Activated T-helper 17 cell treated with anti-CD3 and anti-CD28 coated beads, Interleukin-2, amount 50 U/mL, for 72 hours (primary cell): ENCODE data around the gene SART1. TPM values are rescaled to one million over a fixed set of nuclear protein-coding genes. Genes with fewer than 3 reads are reported as not detected.

Experiments
- ATAC-seq: fragments of 150-1000 bp; cut with Tn5 transposase; replicated peaks from 2 replicates; pipeline ENCODE4 v1.10.0; 2021; ENCODE audit warnings: mild to moderate bottlenecking, moderate library complexity
- H3K27ac Mint-ChIP-seq: one replicate; pipeline ENCODE4 v1.8.0; 2022; ENCODE audit warnings: mixed read lengths
- H3K27me3 Mint-ChIP-seq: one replicate; pipeline ENCODE4 v1.8.0; 2022; ENCODE audit warnings: mixed read lengths
- H3K36me3 Mint-ChIP-seq: one replicate; pipeline ENCODE4 v1.8.0; 2022; ENCODE audit warnings: low read depth, mild to moderate bottlenecking, mixed read lengths
- H3K4me1 Mint-ChIP-seq: one replicate; pipeline ENCODE4 v1.8.0; 2022; ENCODE audit warnings: mixed read lengths
- H3K4me3 Mint-ChIP-seq: one replicate; pipeline ENCODE4 v1.8.0; 2022; ENCODE audit warnings: mild to moderate bottlenecking, mixed read lengths
- H3K9me3 Mint-ChIP-seq: one replicate; pipeline ENCODE4 v1.8.0; 2022; ENCODE audit warnings: mixed read lengths
- total RNA-seq, 2 donors: library from RNA; stranded (reverse); gene quantifications; one replicate each; pipeline ENCODE4 v1.2.3, GENCODE V29; 2022

Gene SART1
- total RNA-seq, 2 donors from 2014 or later, result 44.7 to 51.3 TPM

GRCh38 chr11:65967329-65967934 lies 5.9 kb downstream of the SART1 start:
- no peaks in the 10 kb centered on the region for H3K9me3 Mint-ChIP-seq

GRCh38 chr11:65968600-65969482 lies 7.3 kb downstream of the SART1 start:
- Mint-ChIP-seq H3K27me3 (no peaks in the 10 kb centered on the region), H3K27ac (peak overlapping the region; percentile 49), H3K4me1 (peaks cover 14% of the 10 kb centered on the region), H3K9me3 (no peaks in the 10 kb centered on the region), H3K4me3 (no peak overlapping the region), H3K36me3 (peaks cover 94% of the 10 kb centered on the region)
- no peak for ATAC-seq

More at GRCh38 chr11:65967329-65967934, 5.9 kb downstream of the SART1 start:
- H3K4me1 Mint-ChIP-seq, result peaks cover 23% of the 10 kb centered on the region
- no peak overlapping the region for H3K4me3 Mint-ChIP-seq
- no peaks in the 10 kb centered on the region for H3K27me3 Mint-ChIP-seq
- H3K27ac Mint-ChIP-seq, result no peak overlapping the region
- no peak for ATAC-seq
- peaks cover 94% of the 10 kb centered on the region for H3K36me3 Mint-ChIP-seq

- ATAC-seq, result no peak
- H3K36me3 Mint-ChIP-seq, result peaks cover 91% of the 10 kb centered on the region
- H3K27ac Mint-ChIP-seq, result no peak overlapping the region
- H3K9me3 Mint-ChIP-seq, result no peaks in the 10 kb centered on the region
- peaks cover 14% of the 10 kb centered on the region for H3K4me1 Mint-ChIP-seq
- no peak overlapping the region for H3K4me3 Mint-ChIP-seq
- H3K27me3 Mint-ChIP-seq, result no peaks in the 10 kb centered on the region
Observed at GRCh38 chr11:65972116-65972515, 10.6 kb downstream of the SART1 start.

GRCh38 chr11:65973439-65974110 lies 12.0 kb downstream of the SART1 start:
- Mint-ChIP-seq H3K27ac (no peak overlapping the region), H3K4me1 (peaks cover 8% of the 10 kb centered on the region), H3K36me3 (peaks cover 83% of the 10 kb centered on the region), H3K4me3 (no peak overlapping the region), H3K9me3 (no peaks in the 10 kb centered on the region), H3K27me3 (no peaks in the 10 kb centered on the region)
- no peak for ATAC-seq

- Mint-ChIP-seq H3K4me3 (no peak overlapping the region), H3K4me1 (peaks cover 4% of the 10 kb centered on the region), H3K27ac (peak overlapping the region; percentile 22), H3K9me3 (no peaks in the 10 kb centered on the region), H3K27me3 (no peaks in the 10 kb centered on the region), H3K36me3 (peaks cover 71% of the 10 kb centered on the region)
- no peak for ATAC-seq
Observed at GRCh38 chr11:65975771-65976170, 14.2 kb downstream of the SART1 start.

- no peak overlapping the region for H3K4me3 Mint-ChIP-seq
- no peaks in the 10 kb centered on the region for H3K9me3 Mint-ChIP-seq
- H3K36me3 Mint-ChIP-seq, result peaks cover 69% of the 10 kb centered on the region
- H3K27me3 Mint-ChIP-seq, result no peaks in the 10 kb centered on the region
- ATAC-seq, result no peak
- H3K4me1 Mint-ChIP-seq, result peaks cover 4% of the 10 kb centered on the region
- H3K27ac Mint-ChIP-seq, result peak overlapping the region; percentile 22
Observed at GRCh38 chr11:65976216-65977176, 15.0 kb downstream of the SART1 start.

- ATAC-seq, result no peak
- H3K27me3 Mint-ChIP-seq, result no peaks in the 10 kb centered on the region
- peaks cover 4% of the 10 kb centered on the region for H3K4me1 Mint-ChIP-seq
- peaks cover 56% of the 10 kb centered on the region for H3K36me3 Mint-ChIP-seq
- H3K27ac Mint-ChIP-seq, result no peak overlapping the region
- H3K4me3 Mint-ChIP-seq, result no peak overlapping the region
- H3K9me3 Mint-ChIP-seq, result no peaks in the 10 kb centered on the region
Observed at GRCh38 chr11:65977621-65978390, 16.3 kb downstream of the SART1 start.

GRCh38 chr11:65978391-65979238 lies 17.1 kb downstream of the SART1 start:
- ATAC-seq, result no peak
- Mint-ChIP-seq H3K4me3 (no peak overlapping the region), H3K27me3 (no peaks in the 10 kb centered on the region), H3K9me3 (no peaks in the 10 kb centered on the region), H3K4me1 (peaks cover 4% of the 10 kb centered on the region), H3K36me3 (peaks cover 48% of the 10 kb centered on the region), H3K27ac (no peak overlapping the region)

- Mint-ChIP-seq H3K27me3 (no peaks in the 10 kb centered on the region), H3K4me3 (no peak overlapping the region), H3K36me3 (peaks cover 44% of the 10 kb centered on the region), H3K9me3 (no peaks in the 10 kb centered on the region), H3K4me1 (peaks cover 4% of the 10 kb centered on the region), H3K27ac (no peak overlapping the region)
- no peak for ATAC-seq
Observed at GRCh38 chr11:65979261-65979759, 17.8 kb downstream of the SART1 start.

GRCh38 chr11:65981101-65981740 lies 19.7 kb downstream of the SART1 start:
- ATAC-seq, result no peak
- no peaks in the 10 kb centered on the region for H3K27me3 Mint-ChIP-seq
- no peak overlapping the region for H3K4me3 Mint-ChIP-seq
- H3K27ac Mint-ChIP-seq, result no peak overlapping the region
- H3K4me1 Mint-ChIP-seq, result no peaks in the 10 kb centered on the region
- H3K36me3 Mint-ChIP-seq, result peaks cover 25% of the 10 kb centered on the region
- H3K9me3 Mint-ChIP-seq, result no peaks in the 10 kb centered on the region

- no peak overlapping the region for H3K4me3 Mint-ChIP-seq
- H3K4me1 Mint-ChIP-seq, result no peaks in the 10 kb centered on the region
- H3K27ac Mint-ChIP-seq, result no peak overlapping the region
- H3K36me3 Mint-ChIP-seq, result peaks cover 15% of the 10 kb centered on the region
- ATAC-seq, result no peak
- H3K9me3 Mint-ChIP-seq, result no peaks in the 10 kb centered on the region
- H3K27me3 Mint-ChIP-seq, result no peaks in the 10 kb centered on the region
Observed at GRCh38 chr11:65981972-65982823, 20.7 kb downstream of the SART1 start.
